Activated T-cell treated with anti-CD3 and anti-CD28 coated beads, Interleukin-2, amount 50 U/mL, for 4 hours (primary cell): ENCODE data around the gene SLC36A2. TPM values are rescaled to one million over a fixed set of nuclear protein-coding genes. Genes with fewer than 3 reads are reported as not detected.
"Not testable (repeated sequence)": the region's sequence is repeated elsewhere in the genome, so short reads cannot be mapped to it uniquely, and the experiment has no call there.

Source experiments
- ATAC-seq, 2 donors: fragments of 200-7000 bp; cut with Tn5 transposase; one replicate each; pipeline ENCODE4 v1.10.0; 2021
- DNase-seq: peaks from one replicate; pipeline ENCODE4 v3.0.0-alpha.2; 2020
- H3K27me3 Mint-ChIP-seq: one replicate; pipeline ENCODE4 v1.8.0; 2021; ENCODE audit warnings: low read depth, mixed read lengths
- H3K36me3 Mint-ChIP-seq: one replicate; pipeline ENCODE4 v1.8.0; 2022; ENCODE audit warnings: mixed read lengths; ENCODE audit not compliant: insufficient read depth
- H3K4me1 Mint-ChIP-seq: one replicate; pipeline ENCODE4 v1.8.0; 2021; ENCODE audit warnings: low read depth, mixed read lengths
- H3K4me3 Mint-ChIP-seq: one replicate; pipeline ENCODE4 v1.8.0; 2021; ENCODE audit warnings: mild to moderate bottlenecking, moderate library complexity, mixed read lengths
- H3K9me3 Mint-ChIP-seq: one replicate; pipeline ENCODE4 v1.8.0; 2021; ENCODE audit warnings: mixed read lengths
- total RNA-seq, 3 donors: library from RNA; stranded (reverse); gene quantifications; one replicate each; pipeline ENCODE4 v1.2.1, GENCODE V29; 2021

The SLC36A2 gene
- total RNA-seq: not detected

DNA sequence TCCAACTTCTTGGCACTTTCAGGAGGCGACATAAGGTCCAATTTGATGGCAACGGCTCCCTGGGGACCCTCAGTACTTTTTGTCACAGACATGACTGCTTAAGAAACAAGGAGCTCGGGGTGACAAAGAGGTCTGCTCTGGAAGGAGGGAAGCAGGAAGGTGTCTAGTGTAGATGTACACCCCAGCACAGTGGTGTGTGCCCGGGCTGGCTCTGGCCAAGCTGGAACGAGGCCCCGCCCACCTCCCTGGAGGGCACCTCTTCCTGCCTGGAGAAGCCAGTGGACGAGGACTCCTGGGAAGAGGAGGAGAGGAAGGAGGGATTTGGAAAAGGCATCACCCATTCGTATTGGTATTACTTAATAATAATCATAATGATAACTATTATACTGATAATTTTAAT, at the start of gene SLC36A2:
Gene SLC36A2, minus strand, starts transcription at position 191 of the 400 bp plus-strand sequence. Its CDS starts 99 bp downstream, at position 92.
- H3K36me3 Mint-ChIP-seq: no peaks in the 10 kb centered on the region
- H3K4me1 Mint-ChIP-seq: no peaks in the 10 kb centered on the region
- H3K9me3 Mint-ChIP-seq: no peaks in the 10 kb centered on the region
- no peak for ATAC-seq
- no peak for DNase-seq
- H3K27me3 Mint-ChIP-seq: peaks cover 29% of the 10 kb centered on the region
- no peak within 1 kb of the TSS for H3K4me3 Mint-ChIP-seq

DNA sequence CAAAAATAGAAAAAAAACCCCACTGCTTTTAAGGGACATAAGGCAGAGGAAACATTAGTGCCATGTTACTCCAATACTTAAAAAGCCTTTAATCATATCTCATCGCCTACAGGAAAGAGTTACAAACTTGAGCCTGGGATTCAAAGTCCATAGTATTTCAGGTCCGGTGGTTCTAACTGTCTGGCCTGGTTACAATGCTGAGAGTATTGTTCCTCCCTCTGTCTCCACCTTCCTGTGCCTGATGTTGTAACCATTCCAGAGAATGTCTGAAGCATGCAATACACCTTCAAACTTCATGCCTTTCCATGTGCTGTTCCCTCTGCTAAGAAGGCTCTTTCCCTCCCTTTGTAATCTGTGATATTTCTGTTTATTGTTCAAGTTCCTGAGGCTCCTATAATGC, 41.6 kb upstream of the SLC36A2 start:
- Mint-ChIP-seq H3K27me3 (peaks cover 17% of the 10 kb centered on the region), H3K4me1 (no peaks in the 10 kb centered on the region), H3K36me3 (no peaks in the 10 kb centered on the region), H3K9me3 (peaks cover 4% of the 10 kb centered on the region), H3K4me3 (no peak overlapping the region)
- DNase-seq: no peak
- ATAC-seq: no peak

DNA sequence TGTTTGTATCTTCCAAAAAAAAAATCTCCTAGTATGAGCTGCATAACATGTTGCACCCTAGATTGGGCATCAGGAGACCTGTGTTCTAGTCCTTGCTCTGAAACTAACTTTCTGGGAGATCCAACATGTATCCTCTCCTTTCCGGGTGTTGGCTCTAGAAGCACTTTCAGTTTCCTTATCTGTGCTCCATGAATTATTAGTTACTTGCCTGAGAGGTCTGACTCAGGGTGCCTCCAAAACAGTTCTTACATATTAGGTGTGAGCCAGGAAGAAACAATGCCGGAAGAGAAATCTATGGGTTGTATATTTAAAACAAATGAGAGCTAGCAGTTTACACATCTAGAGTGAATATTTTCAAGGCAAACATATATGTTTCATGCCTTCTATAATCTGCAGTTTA, 36.7 kb upstream of the SLC36A2 start:
- H3K4me1 Mint-ChIP-seq: no peaks in the 10 kb centered on the region
- H3K27me3 Mint-ChIP-seq: peaks cover 10% of the 10 kb centered on the region
- ATAC-seq: no peak
- no peak for DNase-seq
- H3K4me3 Mint-ChIP-seq: no peak overlapping the region
- no peaks in the 10 kb centered on the region for H3K9me3 Mint-ChIP-seq
- no peaks in the 10 kb centered on the region for H3K36me3 Mint-ChIP-seq

DNA sequence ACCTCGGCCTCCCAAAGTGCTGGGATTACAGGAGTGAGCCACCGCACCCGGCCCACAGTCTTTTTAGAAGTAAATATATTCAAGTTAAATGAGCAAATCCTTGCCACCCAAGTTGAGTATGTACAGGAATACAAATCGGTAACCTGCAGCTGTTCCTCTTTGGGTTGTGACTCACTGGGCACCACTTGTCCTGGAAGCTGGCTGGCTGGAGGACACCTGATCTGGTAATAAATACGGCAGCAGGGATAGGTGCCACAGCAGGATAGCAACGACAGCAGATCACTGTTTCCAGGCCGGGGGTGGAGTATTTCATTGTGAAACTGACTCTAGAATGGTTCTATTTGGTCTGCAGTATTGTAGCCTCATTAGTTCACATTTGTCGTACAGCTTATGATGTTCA, 35.7 kb upstream of the SLC36A2 start:
- DNase-seq: no peak
- H3K4me1 Mint-ChIP-seq: no peaks in the 10 kb centered on the region
- no peak for ATAC-seq
- H3K27me3 Mint-ChIP-seq: peaks cover 5% of the 10 kb centered on the region
- H3K36me3 Mint-ChIP-seq: no peaks in the 10 kb centered on the region
- H3K9me3 Mint-ChIP-seq: no peaks in the 10 kb centered on the region
- no peak overlapping the region for H3K4me3 Mint-ChIP-seq

DNA sequence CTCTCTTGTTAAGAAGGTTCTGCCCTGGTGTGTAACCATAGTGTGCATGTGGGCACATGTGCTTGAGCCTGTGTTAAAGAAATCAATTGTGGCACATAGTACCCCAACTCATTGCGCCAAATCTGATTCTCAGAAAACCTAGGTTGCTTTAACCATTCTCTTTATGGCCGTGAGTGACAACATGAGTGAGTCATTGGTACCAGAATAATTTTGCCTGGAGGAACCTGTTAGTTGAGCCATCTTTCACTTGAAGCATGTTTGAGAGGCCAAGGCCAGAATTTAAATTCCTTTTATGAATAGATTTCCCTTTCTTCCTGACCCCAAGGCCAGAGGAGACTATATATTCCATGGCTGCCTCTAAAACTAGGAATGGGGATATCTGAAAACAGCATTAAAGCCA, 35.2 kb upstream of the SLC36A2 start:
- Mint-ChIP-seq H3K36me3 (no peaks in the 10 kb centered on the region), H3K4me3 (no peak overlapping the region), H3K27me3 (peaks cover 5% of the 10 kb centered on the region), H3K4me1 (no peaks in the 10 kb centered on the region), H3K9me3 (no peaks in the 10 kb centered on the region)
- ATAC-seq (no peak), DNase-seq (no peak)

DNA sequence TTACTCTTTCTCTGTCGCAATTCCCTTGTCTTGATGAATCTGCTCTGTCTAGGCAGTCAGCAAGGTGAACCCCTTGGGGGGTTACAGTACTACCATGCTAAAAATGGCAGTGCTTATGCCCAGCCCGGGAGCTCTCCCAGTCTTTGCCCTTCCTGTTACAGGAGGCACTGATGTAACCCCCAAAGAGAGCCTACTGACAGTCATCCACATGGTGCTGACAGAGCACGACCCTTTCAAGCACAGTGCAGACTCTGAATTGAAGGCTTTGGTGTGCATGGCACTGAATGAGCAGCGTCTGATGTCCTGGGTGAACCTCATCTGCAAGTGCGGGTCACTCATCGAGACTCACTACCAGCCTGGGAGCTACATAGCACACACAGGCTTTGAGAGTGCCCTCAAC, 34.5 kb upstream of the SLC36A2 start:
- Mint-ChIP-seq H3K27me3 (peaks cover 5% of the 10 kb centered on the region), H3K4me1 (no peaks in the 10 kb centered on the region), H3K36me3 (no peaks in the 10 kb centered on the region), H3K9me3 (no peaks in the 10 kb centered on the region), H3K4me3 (no peak overlapping the region)
- no peak for DNase-seq
- ATAC-seq: no peak

DNA sequence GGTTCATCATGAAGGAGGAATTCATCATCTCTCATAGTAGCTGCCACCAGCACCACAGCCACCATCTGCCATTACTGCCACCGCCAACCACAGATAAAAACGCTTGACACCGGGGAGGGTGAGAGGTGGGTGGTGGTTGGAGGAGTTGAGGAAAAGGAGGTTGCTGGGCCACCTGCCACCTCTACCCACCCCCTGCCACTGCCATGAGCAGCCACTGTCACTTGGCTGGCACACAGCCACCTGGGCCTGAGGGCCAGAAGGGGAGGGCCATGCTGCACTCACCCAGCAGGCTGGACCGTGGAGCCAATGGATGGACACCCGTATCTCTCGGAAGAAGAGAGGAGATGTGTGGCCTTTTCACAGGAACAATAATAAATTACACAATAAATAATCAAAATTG, 31.3 kb upstream of the SLC36A2 start:
- Mint-ChIP-seq H3K4me1 (no peaks in the 10 kb centered on the region), H3K27me3 (peaks cover 5% of the 10 kb centered on the region), H3K4me3 (no peak overlapping the region), H3K9me3 (peaks cover 3% of the 10 kb centered on the region), H3K36me3 (no peaks in the 10 kb centered on the region)
- DNase-seq: no peak
- ATAC-seq: no peak

DNA sequence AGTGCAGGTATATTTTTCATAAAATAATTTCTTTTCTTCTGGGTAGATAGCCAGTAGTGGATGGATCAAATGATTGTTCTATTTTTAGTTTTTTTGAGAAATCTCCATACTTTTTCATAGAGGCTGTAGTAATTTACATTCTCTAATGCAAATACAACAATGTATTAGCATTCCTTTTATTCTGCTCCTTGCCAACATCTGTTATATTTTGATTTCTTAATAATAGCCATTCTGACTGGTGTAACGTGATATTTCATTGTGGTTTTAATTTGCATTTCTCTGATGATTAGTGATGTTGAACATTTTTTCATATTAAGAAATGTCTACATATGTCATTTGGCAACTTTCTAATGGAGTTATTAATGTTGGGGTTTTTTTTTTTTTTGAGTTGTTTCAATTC, 27.2 kb upstream of the SLC36A2 start:
- no peaks in the 10 kb centered on the region for H3K36me3 Mint-ChIP-seq
- no peak for ATAC-seq
- H3K9me3 Mint-ChIP-seq: peaks cover 3% of the 10 kb centered on the region
- H3K4me1 Mint-ChIP-seq: no peaks in the 10 kb centered on the region
- H3K27me3 Mint-ChIP-seq: peaks cover 3% of the 10 kb centered on the region
- H3K4me3 Mint-ChIP-seq: no peak overlapping the region
- DNase-seq: no peak

DNA sequence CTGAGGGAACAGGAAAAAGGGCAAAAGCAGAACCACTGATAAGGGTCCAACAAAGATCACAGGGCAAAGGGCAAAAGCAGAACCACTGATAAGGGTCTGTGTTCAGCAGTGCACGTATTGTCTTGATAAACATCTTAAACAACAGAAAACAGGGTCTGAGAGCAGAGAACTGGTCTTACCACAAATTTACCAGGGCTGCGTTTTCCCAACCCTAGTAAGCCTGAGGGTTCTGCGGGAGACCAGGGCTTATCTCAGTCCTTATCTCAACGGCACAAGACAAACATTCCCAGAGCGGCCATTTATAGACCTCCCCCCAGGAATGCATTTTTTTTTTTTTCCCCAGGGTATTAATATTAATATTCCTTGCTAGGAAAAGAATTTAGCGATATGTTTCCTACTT, 19.7 kb upstream of the SLC36A2 start:
- not testable (repeated sequence) for H3K4me3 Mint-ChIP-seq, ATAC-seq, H3K36me3 Mint-ChIP-seq, H3K4me1 Mint-ChIP-seq, DNase-seq
- Mint-ChIP-seq H3K27me3 (peaks cover 13% of the 10 kb centered on the region), H3K9me3 (peaks cover 34% of the 10 kb centered on the region)

DNA sequence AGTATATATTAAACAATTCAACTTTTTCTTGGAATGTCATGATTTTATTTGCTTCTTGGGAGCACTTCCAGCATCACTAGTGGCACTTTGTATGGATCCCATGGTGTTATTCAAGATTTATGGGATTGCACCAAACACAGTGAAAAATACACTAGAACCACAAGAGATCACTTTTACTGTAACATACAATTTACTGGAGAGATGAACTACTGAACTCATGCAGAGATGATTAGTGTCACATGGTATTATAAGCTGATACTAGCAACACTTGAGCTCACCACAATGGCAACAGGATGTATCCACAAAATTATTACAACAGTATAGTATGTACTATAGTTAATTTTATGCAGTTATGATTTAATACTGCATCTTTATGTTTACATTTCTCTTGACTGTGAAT, 16.3 kb upstream of the SLC36A2 start:
- H3K36me3 Mint-ChIP-seq: no peaks in the 10 kb centered on the region
- peaks cover 13% of the 10 kb centered on the region for H3K27me3 Mint-ChIP-seq
- no peak for DNase-seq
- no peak for ATAC-seq
- H3K4me1 Mint-ChIP-seq: no peaks in the 10 kb centered on the region
- H3K9me3 Mint-ChIP-seq: peaks cover 45% of the 10 kb centered on the region
- H3K4me3 Mint-ChIP-seq: no peak overlapping the region

DNA sequence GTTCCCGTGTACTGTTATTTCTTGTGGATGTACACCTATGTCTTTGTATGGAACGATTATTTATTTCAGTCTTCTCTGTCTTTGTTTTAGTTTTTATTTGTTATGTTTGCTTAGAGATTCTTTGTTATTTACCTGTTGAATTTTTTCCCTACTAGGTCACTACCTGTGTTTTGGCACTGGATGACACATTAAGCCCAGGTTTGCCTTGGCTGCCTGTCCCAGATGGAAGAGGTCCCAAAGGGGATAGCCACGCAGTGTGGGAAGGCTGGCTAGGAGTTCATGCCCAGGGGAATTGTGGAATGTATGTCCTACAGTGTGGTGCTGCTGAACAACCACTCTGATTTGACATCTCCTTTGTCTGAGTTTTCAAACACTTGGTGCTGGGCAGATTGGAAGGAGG, 15.6 kb upstream of the SLC36A2 start:
- DNase-seq (no peak), ATAC-seq (no peak)
- Mint-ChIP-seq H3K4me3 (no peak overlapping the region), H3K27me3 (peaks cover 13% of the 10 kb centered on the region), H3K9me3 (peaks cover 41% of the 10 kb centered on the region), H3K36me3 (no peaks in the 10 kb centered on the region), H3K4me1 (no peaks in the 10 kb centered on the region)

DNA sequence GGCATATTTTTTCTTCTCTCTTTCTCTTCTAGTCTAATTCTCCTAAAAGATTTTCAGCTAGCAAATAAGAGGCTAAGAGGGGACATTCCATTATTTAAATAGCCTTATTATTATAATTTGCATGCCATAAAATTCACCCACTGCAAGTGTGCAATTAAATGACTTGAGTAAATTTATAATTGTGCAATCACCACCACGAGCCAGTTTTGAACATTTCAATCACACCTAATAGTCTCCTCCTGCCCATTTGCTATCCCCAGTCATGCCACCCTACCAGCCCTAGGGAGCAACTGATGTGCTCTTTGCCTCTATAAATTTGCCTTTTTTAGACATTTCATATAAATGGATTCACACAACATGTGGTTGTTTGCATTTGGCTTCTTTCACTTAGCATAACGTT, 12.0 kb upstream of the SLC36A2 start:
- Mint-ChIP-seq H3K4me3 (no peak overlapping the region), H3K27me3 (peaks cover 8% of the 10 kb centered on the region), H3K4me1 (no peaks in the 10 kb centered on the region), H3K9me3 (peaks cover 24% of the 10 kb centered on the region), H3K36me3 (no peaks in the 10 kb centered on the region)
- DNase-seq (no peak), ATAC-seq (no peak)

DNA sequence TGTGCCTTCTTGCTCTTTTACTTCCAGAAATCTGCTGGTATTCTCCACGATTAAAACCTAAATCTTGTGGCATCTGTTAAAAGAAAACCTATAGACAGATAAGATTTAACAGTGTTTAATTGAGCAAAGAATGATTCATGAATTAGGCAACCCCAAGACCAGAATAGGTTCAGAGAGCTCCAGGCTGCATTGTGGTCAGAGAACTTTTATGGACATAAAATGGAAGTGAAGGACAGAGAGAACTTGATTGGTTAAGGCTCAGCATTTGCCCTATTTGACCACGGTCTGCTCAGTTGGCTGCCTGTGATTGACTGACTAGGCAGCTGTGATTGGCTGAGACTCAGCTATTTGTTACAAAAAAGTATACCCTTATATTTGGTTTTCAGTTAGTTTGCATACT, 10.4 kb upstream of the SLC36A2 start:
- Mint-ChIP-seq H3K4me3 (no peak overlapping the region), H3K4me1 (no peaks in the 10 kb centered on the region), H3K27me3 (peaks cover 6% of the 10 kb centered on the region), H3K9me3 (peaks cover 15% of the 10 kb centered on the region), H3K36me3 (no peaks in the 10 kb centered on the region)
- DNase-seq (no peak), ATAC-seq (no peak)

DNA sequence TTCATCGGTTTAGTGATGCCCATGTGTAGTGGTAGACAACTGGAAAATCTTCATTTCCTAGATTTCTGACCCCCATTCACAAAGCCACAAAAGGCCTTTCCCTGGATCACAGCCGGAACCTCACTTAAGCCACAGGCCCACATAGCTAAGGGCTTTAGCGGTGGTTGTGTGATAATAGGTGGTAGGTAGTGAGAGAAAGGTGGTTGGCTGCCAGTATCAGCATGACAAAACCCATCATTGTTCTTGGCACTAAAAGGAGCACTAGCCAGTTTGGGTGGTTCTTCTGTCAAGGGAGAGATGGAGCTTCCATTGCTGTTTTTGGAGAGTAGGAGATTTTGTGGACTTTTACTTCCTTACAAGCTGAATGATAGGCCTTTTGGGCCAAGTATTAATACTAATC, 9.7 kb upstream of the SLC36A2 start:
- no peak for DNase-seq
- no peak overlapping the region for H3K4me3 Mint-ChIP-seq
- H3K4me1 Mint-ChIP-seq: no peaks in the 10 kb centered on the region
- no peaks in the 10 kb centered on the region for H3K36me3 Mint-ChIP-seq
- H3K27me3 Mint-ChIP-seq: peaks cover 9% of the 10 kb centered on the region
- peaks cover 11% of the 10 kb centered on the region for H3K9me3 Mint-ChIP-seq
- ATAC-seq: no peak

DNA sequence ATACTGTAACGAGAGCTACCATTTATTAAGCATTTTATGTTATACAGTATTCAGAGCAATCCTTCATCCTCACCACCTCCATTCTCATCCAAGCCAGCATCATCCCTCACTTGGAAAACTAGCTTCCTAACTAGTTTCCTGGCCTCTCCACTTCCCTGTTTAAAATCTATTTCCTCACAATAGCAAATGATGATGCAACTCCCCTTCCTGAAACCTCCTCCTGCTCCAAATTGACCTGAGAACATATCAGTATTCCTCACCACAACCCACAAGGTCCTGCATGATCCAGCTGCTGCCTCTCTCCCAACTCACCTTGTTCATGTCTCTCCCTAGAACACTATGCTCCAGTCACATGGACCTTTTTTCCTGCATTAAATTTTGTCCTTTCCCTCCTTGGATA, 4.3 kb upstream of the SLC36A2 start:
- no peaks in the 10 kb centered on the region for H3K36me3 Mint-ChIP-seq
- no peak overlapping the region for H3K4me3 Mint-ChIP-seq
- no peak for DNase-seq
- no peaks in the 10 kb centered on the region for H3K9me3 Mint-ChIP-seq
- no peak for ATAC-seq
- peaks cover 20% of the 10 kb centered on the region for H3K27me3 Mint-ChIP-seq
- no peaks in the 10 kb centered on the region for H3K4me1 Mint-ChIP-seq

DNA sequence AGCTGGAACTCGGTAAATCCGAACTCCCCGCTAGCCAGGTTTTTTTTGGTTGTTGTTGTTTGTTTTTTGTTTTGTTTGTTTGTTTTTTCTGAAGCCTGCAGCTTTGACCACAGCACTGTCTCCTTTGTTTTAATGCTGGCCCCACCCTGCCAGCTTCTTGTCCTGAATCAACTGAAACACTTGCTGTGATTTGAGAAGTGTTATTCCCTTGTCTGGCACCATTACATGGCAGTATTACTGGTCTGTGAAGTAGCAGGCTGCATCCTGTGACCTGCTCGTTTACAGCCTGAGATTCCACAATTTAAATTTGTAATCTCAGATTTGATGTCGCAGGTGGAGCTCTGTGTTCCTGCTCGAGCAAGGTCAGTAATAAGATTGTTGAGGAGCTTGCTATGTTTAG, 1.4 kb upstream of the SLC36A2 start:
- peaks cover 30% of the 10 kb centered on the region for H3K27me3 Mint-ChIP-seq
- DNase-seq (no peak), ATAC-seq (no peak)
- H3K4me1 Mint-ChIP-seq: no peaks in the 10 kb centered on the region
- H3K36me3 Mint-ChIP-seq: no peaks in the 10 kb centered on the region
- H3K4me3 Mint-ChIP-seq: no peak overlapping the region
- H3K9me3 Mint-ChIP-seq: no peaks in the 10 kb centered on the region
